ENCODE results near the gene CPSF4. TPM values are rescaled to one million over a fixed set of nuclear protein-coding genes. Genes with fewer than 3 reads are reported as not detected.
"Not testable (repeated sequence)": the region's sequence is repeated elsewhere in the genome, so short reads cannot be mapped to it uniquely, and the experiment has no call there.

The CPSF4 gene
- polyA plus RNA-seq, 1 donor from 2014 or later = 209 TPM

GRCh38 chr7:99429756-99430155, 9.0 kb upstream of the CPSF4 start:
- Histone ChIP-seq H3K79me2 (replicated peaks; ENCODE audit: insufficient read depth, low read length) (no peaks in the 10 kb centered on the region), H3K9ac (ENCODE audit: low read length) (no peak overlapping the region), H3K4me2 (ENCODE audit: low read length) (no peak overlapping the region), H3K36me3 (ENCODE audit: insufficient read depth, low read length) (no peaks in the 10 kb centered on the region), H3K4me3 (ENCODE audit: low read length) (no peak overlapping the region), H3K9me3 (ENCODE audit: low read length) (no peaks in the 10 kb centered on the region), H3K27ac (ENCODE audit: low read length) (no peak overlapping the region), H3K9me2 (ENCODE audit: insufficient read depth, low read length) (no peaks in the 10 kb centered on the region), H3K27me3 (ENCODE audit: insufficient read depth, low read depth, low read length) (no peaks in the 10 kb centered on the region), H4K20me1 (ENCODE audit: insufficient read depth) (no peaks in the 10 kb centered on the region), H3F3A (ENCODE audit: insufficient read depth, low read length, poor library complexity, severe bottlenecking) (no peaks in the 10 kb centered on the region), H2AFZ (ENCODE audit: low read depth, low read length) (no peak overlapping the region)
- no peak for TF ChIP-seq EP300 (conservative IDR thresholded peaks at IDR 0.05; ENCODE audit: poor library complexity, severe bottlenecking)
- no peak for TF ChIP-seq CTCF (IDR thresholded peaks at IDR 0.05; ENCODE audit: poor library complexity, severe bottlenecking)
- TF ChIP-seq SMC3 (conservative IDR thresholded peaks at IDR 0.05; ENCODE audit: poor library complexity) = no peak
- TF ChIP-seq POLR2AphosphoS5 (IDR thresholded peaks at IDR 0.05) = no peak
- TF ChIP-seq EZH2 (IDR thresholded peaks at IDR 0.05; ENCODE audit: borderline replicate concordance, insufficient read depth, low read length, poor library complexity, severe bottlenecking) = no peak
- TF ChIP-seq MXI1 (conservative IDR thresholded peaks at IDR 0.05; ENCODE audit: poor library complexity, severe bottlenecking) = no peak
- no peak for TF ChIP-seq REST (IDR thresholded peaks at IDR 0.05; ENCODE audit: borderline replicate concordance)
- TF ChIP-seq TAF1 (IDR thresholded peaks at IDR 0.05; ENCODE audit: low read depth) = no peak
- TF ChIP-seq RAD21 (conservative IDR thresholded peaks at IDR 0.05) = no peak

- not testable (repeated sequence) for H3K9me2 ChIP-seq (ENCODE audit: insufficient read depth, low read length); H4K20me1 ChIP-seq (ENCODE audit: insufficient read depth); H2AFZ ChIP-seq (ENCODE audit: low read depth, low read length); H3K27ac ChIP-seq (ENCODE audit: low read length); H3K4me2 ChIP-seq (ENCODE audit: low read length); H3K9me3 ChIP-seq (ENCODE audit: low read length); H3K79me2 ChIP-seq (replicated peaks; ENCODE audit: insufficient read depth, low read length); H3F3A ChIP-seq (ENCODE audit: insufficient read depth, low read length, poor library complexity, severe bottlenecking); H3K36me3 ChIP-seq (ENCODE audit: insufficient read depth, low read length); H3K4me3 ChIP-seq (ENCODE audit: low read length); H3K27me3 ChIP-seq (ENCODE audit: insufficient read depth, low read depth, low read length); H3K9ac ChIP-seq (ENCODE audit: low read length)
Measured at GRCh38 chr7:99431756-99432540, 6.8 kb upstream of the CPSF4 start.

Data from neural cell (in vitro differentiated cells).